Body of pancreas (tissue), 4 donors: ENCODE data around the gene B4GALNT3.
"Not testable (repeated sequence)": the region's sequence is repeated elsewhere in the genome, so short reads cannot be mapped to it uniquely, and the experiment has no call there.

Source experiments
- CTCF ChIP-seq, 7 experiments: fragments of 450-650 bp in 4 of 7; fragments of 200-600 bp in 3 of 7; sonication (generic) in 3 of 7; IDR thresholded peaks; one replicate each; pipeline ENCODE4 v1.5.1; 2016 to 2019; ENCODE audit warnings: antibody characterized with exemption in 7 of 7
- POLR2A ChIP-seq, 3 donors: fragments of 450-650 bp; IDR thresholded peaks; one replicate each; pipeline ENCODE4 v1.6.1; 2016; ENCODE audit warnings: antibody characterized with exemption in 3 of 3, mild to moderate bottlenecking in 2 of 3

GRCh38 chr12:435737-436136, 24.0 kb upstream of the B4GALNT3 start:
- not testable (repeated sequence) for TF ChIP-seq CTCF, POLR2A (IDR thresholded peaks at IDR 0.05)
